AG04449 (cell line): ENCODE measurements around the gene NDRG3.

ENCODE experiments used
- CTCF ChIA-PET: fragments of 350-600 bp; formaldehyde crosslinking; extraction: SDS; loops from one replicate; lab custom pipeline; 2021; ENCODE audit warnings: antibody characterized with exemption; lab: Yijun Ruan, JAX
- POLR2A ChIA-PET: fragments of 400-600, 350-600 bp; formaldehyde crosslinking; extraction: SDS; loops from one replicate; lab custom pipeline; 2020; ENCODE audit warnings: antibody characterized with exemption, inconsistent platforms; lab: Yijun Ruan, JAX
- DNase-seq: peaks from one replicate; pipeline ENCODE4 v3.0.0-alpha.2; 2010; ENCODE audit warnings: low read depth, low spot score
- H3K4me3 ChIP-seq: 2 replicates; pipeline ENCODE4 v1.5.1; 2011; ENCODE audit warnings: low read depth, mild to moderate bottlenecking, control low read depth, low read length
- TF ChIP-seq, protein P1 (sequence below): IDR thresholded peaks from one replicate; pipeline ENCODE4 v1.5.1; 2011; ENCODE audit warnings: mild to moderate bottlenecking, moderate library complexity, low read length, control low read depth, inconsistent platforms; ENCODE audit not compliant: insufficient read depth; ENCODE audit errors: missing control alignments

Gene NDRG3

DNA sequence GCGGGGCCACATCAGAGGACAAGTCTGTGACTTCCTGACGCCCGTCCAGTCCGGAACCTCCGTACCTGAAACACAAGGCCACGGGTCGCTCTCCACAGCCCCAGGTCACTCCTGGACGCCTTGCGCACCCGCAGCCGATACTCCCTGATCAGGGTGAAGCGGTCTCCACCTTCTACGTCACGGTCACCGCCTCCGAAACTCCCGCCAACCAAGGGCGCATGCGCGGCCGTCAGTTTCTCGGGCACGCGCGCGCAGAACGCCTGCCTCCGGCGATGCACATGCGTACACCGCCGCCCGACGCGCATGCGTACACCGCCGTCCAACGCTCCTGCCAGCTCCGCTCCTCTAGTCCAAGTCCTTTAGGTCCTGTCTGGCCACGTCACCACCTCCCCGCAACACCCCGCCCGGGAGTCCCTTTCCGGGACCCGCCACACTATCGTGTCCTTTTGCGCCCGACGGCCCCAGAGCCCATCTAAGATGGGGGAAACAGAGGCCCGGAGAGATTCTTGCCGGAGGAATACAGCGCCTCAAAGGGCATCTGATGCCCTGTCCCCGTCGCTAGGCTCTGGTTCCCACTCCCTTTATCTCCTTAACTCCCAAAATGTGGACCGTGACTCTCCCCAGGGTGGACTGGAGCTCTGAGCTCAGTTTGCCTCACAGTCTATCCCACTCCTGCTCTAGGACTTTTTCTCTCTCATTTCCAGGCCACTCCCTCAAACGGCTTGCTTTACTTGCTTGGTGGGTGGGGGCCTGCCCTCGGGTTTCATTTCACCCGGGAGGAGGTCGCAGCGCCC, 27.9 kb upstream of the NDRG3 start, which contains the start of gene DSN1:
DSN1 (minus strand) TSS at position 167 of the 794 bp plus-strand sequence. CDS start 2,305 bp downstream, outside the sequence.
- TF ChIP-seq, protein P1, sequence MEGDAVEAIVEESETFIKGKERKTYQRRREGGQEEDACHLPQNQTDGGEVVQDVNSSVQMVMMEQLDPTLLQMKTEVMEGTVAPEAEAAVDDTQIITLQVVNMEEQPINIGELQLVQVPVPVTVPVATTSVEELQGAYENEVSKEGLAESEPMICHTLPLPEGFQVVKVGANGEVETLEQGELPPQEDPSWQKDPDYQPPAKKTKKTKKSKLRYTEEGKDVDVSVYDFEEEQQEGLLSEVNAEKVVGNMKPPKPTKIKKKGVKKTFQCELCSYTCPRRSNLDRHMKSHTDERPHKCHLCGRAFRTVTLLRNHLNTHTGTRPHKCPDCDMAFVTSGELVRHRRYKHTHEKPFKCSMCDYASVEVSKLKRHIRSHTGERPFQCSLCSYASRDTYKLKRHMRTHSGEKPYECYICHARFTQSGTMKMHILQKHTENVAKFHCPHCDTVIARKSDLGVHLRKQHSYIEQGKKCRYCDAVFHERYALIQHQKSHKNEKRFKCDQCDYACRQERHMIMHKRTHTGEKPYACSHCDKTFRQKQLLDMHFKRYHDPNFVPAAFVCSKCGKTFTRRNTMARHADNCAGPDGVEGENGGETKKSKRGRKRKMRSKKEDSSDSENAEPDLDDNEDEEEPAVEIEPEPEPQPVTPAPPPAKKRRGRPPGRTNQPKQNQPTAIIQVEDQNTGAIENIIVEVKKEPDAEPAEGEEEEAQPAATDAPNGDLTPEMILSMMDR, result no peak
- DNase-seq, result peak; percentile 82
- ChIA-PET CTCF (interaction anchor here (0.7 to 3.0 kb wide), 25 partner anchors 8 to 216 kb away, joined by 3 to 23 read pairs (median 5); a partner anchor contains a TSS), POLR2A (interaction anchor here (0.8 to 1.7 kb wide), 5 partner anchors 12 to 90 kb away, joined by 3 to 6 read pairs (median 4); partner anchors contain the start of gene NDRG3)
- peak within 1 kb of the TSS; percentile 94 for H3K4me3 ChIP-seq

DNA sequence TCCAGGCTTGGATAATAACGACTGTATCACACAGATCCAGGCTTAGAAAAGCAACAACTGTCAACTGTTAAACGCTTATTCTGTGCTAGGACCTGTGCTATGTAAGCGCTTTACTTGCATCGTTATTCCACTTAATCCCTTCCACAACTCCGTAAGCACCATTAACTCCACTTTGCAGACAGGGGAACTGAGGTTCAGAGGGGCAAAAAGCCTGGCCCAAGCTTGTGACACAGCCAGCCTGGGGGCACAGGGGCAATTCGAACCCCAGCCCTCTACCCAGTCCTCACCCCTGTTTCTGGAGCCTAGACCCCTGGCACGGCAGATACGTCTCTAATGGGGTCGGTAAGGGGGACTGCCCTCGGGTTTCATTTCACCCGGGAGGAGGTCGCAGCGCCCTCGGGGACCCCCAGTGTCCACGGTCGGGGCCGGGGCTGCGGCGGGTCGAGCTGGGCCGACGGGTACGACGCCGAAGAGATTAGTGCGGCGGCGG, 27.3 kb upstream of the NDRG3 start:
- ChIA-PET POLR2A (interaction anchor here (0.8 to 1.7 kb wide), 4 partner anchors 13 to 91 kb away, joined by 3 to 6 read pairs (median 5); partner anchors contain the start of gene NDRG3), CTCF (interaction anchor here (0.9 to 3.0 kb wide), 12 partner anchors 12 to 116 kb away, joined by 3 to 23 read pairs (median 10); a partner anchor contains a TSS)
- peak overlapping the region; percentile 94 for H3K4me3 ChIP-seq
- DNase-seq, result no peak
- TF ChIP-seq, protein P1, result no peak

DNA sequence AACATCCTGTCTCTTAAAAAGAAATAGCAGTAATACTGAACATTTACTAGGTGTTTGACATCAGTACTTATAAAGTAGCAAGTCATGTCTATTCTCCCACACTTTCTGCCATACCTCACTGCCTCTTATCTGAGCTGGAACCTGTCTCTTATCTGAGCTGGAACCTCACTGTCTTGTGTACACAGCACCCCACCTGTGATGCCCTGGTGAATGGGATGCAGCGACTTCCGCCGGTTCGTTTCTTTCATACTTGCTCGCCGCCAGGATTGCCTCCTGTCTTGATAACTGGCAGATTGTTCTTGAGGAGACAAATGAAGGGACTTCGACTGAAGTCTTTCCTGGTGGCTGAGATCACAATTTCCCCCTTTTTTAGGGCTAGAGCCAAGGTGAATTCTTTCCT, 24.8 kb upstream of the NDRG3 start:
- no peak overlapping the region for H3K4me3 ChIP-seq
- no peak for DNase-seq
- TF ChIP-seq, protein P1, result no peak
- POLR2A ChIA-PET, result no interaction called here
- CTCF ChIA-PET, result interaction anchor here (1.3 to 1.6 kb wide), 4 partner anchors 14 to 158 kb away, joined by 3 to 5 read pairs (median 4); no protein-coding TSS in a partner anchor

DNA sequence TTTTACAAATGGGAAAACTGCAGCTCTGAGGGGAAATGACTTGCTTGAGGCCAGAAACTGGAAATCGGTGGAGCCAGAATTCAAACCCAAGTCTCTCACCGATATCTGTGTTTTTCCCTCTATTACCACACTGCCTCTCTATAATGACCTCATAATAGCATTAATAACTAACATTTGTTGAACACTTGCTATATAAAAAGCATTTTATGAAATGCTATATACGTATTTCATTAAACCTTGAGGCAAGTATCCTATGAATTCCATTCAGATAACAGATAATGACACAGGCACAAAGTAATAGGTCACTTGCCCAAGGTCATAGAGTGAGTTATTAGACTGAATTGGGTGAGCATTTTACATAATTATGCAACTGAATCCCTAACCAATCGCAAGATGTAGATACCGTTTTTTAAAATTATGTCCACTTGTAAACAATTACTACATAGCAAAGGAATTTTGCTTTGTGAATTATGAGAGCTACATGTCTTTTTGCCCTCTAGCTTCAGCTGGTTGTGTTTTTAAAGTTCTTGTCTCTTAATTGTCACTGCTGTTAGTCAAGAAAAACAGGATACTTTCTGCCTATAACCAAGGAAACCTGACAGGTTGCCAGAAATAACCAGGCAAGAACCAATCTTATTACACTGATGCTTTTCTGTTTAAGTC, 23.0 kb upstream of the NDRG3 start:
- ChIA-PET POLR2A (no interaction called here), CTCF (interaction anchor here (0.5 to 6.1 kb wide), 9 partner anchors 9 to 410 kb away, joined by 3 to 43 read pairs (median 4); partner anchors contain the start of genes RAB5IF and RPN2)
- TF ChIP-seq, protein P1, result no peak
- peak; percentile 12 for DNase-seq
- H3K4me3 ChIP-seq, result no peak overlapping the region

- ChIA-PET POLR2A (no interaction called here), CTCF (interaction anchor here (1.6 kb wide), 1 partner anchor 16 kb away, joined by 3 read pairs; no protein-coding TSS in a partner anchor)
- TF ChIP-seq, protein P1, result no peak
- no peak for DNase-seq
- H3K4me3 ChIP-seq, result no peak overlapping the region
Observed at GRCh38 chr20:36761125-36761524, 15.2 kb upstream of the NDRG3 start.
